ENCODE data around the gene HPSE2.

DNA sequence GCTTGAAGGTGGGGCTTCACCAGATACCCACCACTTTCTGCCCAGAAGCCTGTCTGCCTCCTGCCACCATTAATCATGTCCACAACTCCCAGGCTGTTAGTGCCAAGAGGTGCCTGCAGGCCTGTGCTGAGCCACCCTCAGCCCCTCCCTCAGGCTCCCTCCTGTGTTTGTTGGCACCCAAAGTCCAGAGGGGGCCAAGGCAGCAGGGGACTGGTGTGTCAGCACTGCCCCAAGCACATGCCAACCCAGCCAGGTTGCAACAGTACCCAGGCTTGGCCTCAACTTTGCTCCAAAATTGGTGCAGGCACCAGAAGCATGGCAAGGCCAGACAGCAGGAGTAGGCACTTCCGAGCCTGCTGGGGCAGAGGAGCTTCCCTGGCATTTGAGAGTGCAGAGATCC lies 111.3 kb downstream of the HPSE2 start:
- no peak for TF ChIP-seq CTCF (IDR thresholded peaks at IDR 0.05; ENCODE audit: low read depth, low read length)
- no peak for TF ChIP-seq POLR2A (IDR thresholded peaks at IDR 0.05; ENCODE audit: extremely low read depth, insufficient read length)
